GM19025 (cell line): ENCODE data around the gene DIP2C.
"Not testable (repeated sequence)": the region's sequence is repeated elsewhere in the genome, so short reads cannot be mapped to it uniquely, and the experiment has no call there.

ENCODE experiments used
- ATAC-seq: cut with Tn5 transposase; IDR thresholded peaks from one replicate; pipeline ENCODE4 v1.9.1; 2021; ENCODE audit warnings: mild to moderate bottlenecking, low read depth, moderate library complexity; ENCODE audit not compliant: unreplicated experiment

The DIP2C gene

GRCh38 chr10:525565-526315, 163.7 kb downstream of the DIP2C start:
- no peak for ATAC-seq

GRCh38 chr10:523925-524324, 165.5 kb downstream of the DIP2C start:
- no peak for ATAC-seq

- no peak for ATAC-seq
Measured at GRCh38 chr10:522350-522749, 167.1 kb downstream of the DIP2C start.

- no peak for ATAC-seq
Measured at GRCh38 chr10:521261-522250, 167.9 kb downstream of the DIP2C start.

- no peak for ATAC-seq
Measured at GRCh38 chr10:520402-520787, 169.1 kb downstream of the DIP2C start.

GRCh38 chr10:519716-520401, 169.6 kb downstream of the DIP2C start:
- no peak for ATAC-seq

GRCh38 chr10:519055-519715, 170.3 kb downstream of the DIP2C start:
- ATAC-seq: no peak

GRCh38 chr10:517872-518475, 171.5 kb downstream of the DIP2C start:
- ATAC-seq: no peak

- ATAC-seq: no peak
Measured at GRCh38 chr10:517241-517830, 172.1 kb downstream of the DIP2C start.

- ATAC-seq: no peak
Measured at GRCh38 chr10:516764-517163, 172.7 kb downstream of the DIP2C start.

GRCh38 chr10:515674-516073, 173.8 kb downstream of the DIP2C start:
- ATAC-seq: no peak

- no peak for ATAC-seq
Measured at GRCh38 chr10:514137-514671, 175.3 kb downstream of the DIP2C start.

- no peak for ATAC-seq
Measured at GRCh38 chr10:513393-513792, 176.1 kb downstream of the DIP2C start.

GRCh38 chr10:512661-513060, 176.8 kb downstream of the DIP2C start:
- ATAC-seq: not testable (repeated sequence)

GRCh38 chr10:511849-512191, 177.6 kb downstream of the DIP2C start:
- no peak for ATAC-seq

GRCh38 chr10:511101-511848, 178.2 kb downstream of the DIP2C start:
- ATAC-seq: no peak

- ATAC-seq: no peak
Measured at GRCh38 chr10:510415-510881, 179.0 kb downstream of the DIP2C start.

- no peak for ATAC-seq
Measured at GRCh38 chr10:509361-510102, 179.9 kb downstream of the DIP2C start.
